Neural crest cell (in vitro differentiated cells): ENCODE data around the gene LRRC19. TPM values are rescaled to one million over a fixed set of nuclear protein-coding genes. Genes with fewer than 3 reads are reported as not detected.

Source experiments
- DNase-seq: peaks from one replicate; pipeline ENCODE4 v3.0.0; 2021; ENCODE audit warnings: low read depth, mixed read lengths, low spot score
- H3K27ac Mint-ChIP-seq: one replicate; pipeline ENCODE4 v1.8.0; 2021; ENCODE audit warnings: mild to moderate bottlenecking, mixed read lengths; ENCODE audit not compliant: unreplicated experiment
- H3K27me3 Mint-ChIP-seq: 2 replicates; pipeline ENCODE4 v1.8.0; 2021; ENCODE audit warnings: low read depth, mild to moderate bottlenecking, mixed read lengths
- H3K36me3 Mint-ChIP-seq: 2 replicates; pipeline ENCODE4 v1.8.0; 2021; ENCODE audit warnings: low read depth, mild to moderate bottlenecking, mixed read lengths
- H3K4me1 Mint-ChIP-seq: 2 replicates; pipeline ENCODE4 v1.8.0; 2021; ENCODE audit warnings: mixed read lengths
- H3K4me3 Mint-ChIP-seq: one replicate; pipeline ENCODE4 v1.8.0; 2021; ENCODE audit warnings: mild to moderate bottlenecking, mixed read lengths
- H3K9me3 Mint-ChIP-seq: 2 replicates; pipeline ENCODE4 v1.8.0; 2021; ENCODE audit warnings: mixed read lengths
- CTCF ChIP-seq: fragments of 200-600 bp; sonication (generic); conservative IDR thresholded peaks from 2 replicates; pipeline ENCODE4 v1.5.0; 2021; ENCODE audit warnings: antibody characterized with exemption, mild to moderate bottlenecking
- total RNA-seq: library from RNA; stranded (reverse); gene quantifications from 2 replicates; pipeline ENCODE4 v1.2.1, GENCODE V29; 2021

The LRRC19 gene
- total RNA-seq, 1 donor from 2014 or later = not detected

DNA sequence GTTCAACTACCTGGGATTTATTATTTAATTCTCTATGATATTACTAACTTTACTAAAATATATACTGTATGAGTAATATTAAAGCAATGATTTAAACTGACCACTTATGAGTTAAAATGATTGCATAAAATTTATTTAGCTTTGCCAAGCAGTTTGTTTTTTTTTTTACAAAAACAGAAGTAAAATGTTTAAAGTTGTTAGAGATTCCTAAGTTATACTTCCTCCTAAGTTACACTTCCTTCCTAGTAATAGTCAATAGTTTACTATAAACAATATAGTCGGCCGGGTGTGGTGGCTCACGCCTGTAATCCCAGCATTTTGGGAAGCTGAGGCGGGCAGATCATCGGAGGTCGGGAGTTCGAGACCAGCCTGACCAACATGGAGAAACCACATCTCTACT lies 23.7 kb upstream of the LRRC19 start:
- Mint-ChIP-seq H3K27ac (no peak overlapping the region), H3K9me3 (peaks cover 6% of the 10 kb centered on the region), H3K36me3 (peaks cover 22% of the 10 kb centered on the region), H3K4me1 (no peaks in the 10 kb centered on the region), H3K4me3 (no peak overlapping the region), H3K27me3 (no peaks in the 10 kb centered on the region)
- DNase-seq = no peak
- TF ChIP-seq CTCF = no peak

- Mint-ChIP-seq H3K9me3 (peaks cover 15% of the 10 kb centered on the region), H3K4me1 (no peaks in the 10 kb centered on the region), H3K27me3 (no peaks in the 10 kb centered on the region), H3K4me3 (no peak overlapping the region), H3K27ac (no peak overlapping the region), H3K36me3 (peaks cover 56% of the 10 kb centered on the region)
- DNase-seq = no peak
- TF ChIP-seq CTCF = no peak
Observed at GRCh38 chr9:27022920-27023319, 17.4 kb upstream of the LRRC19 start.

DNA sequence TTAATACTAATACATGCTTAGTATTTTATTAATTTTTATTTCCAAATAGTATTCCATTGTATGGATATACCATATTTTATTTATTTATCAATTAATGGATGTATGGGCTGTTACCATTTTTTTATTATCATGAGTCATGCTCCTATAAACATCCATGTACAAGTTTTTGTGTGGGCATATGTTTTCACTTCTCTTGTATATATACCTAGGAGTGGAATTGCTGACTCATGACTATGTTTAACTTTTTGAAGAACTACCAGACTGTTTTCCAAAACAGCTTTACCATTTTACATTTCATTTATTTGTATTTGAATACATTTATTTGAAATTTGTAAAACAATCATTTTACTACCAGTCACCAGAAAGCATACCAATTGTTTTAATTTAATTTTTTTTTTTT lies 14.1 kb upstream of the LRRC19 start:
- TF ChIP-seq CTCF = no peak
- H3K4me3 Mint-ChIP-seq = no peak overlapping the region
- DNase-seq = no peak
- H3K36me3 Mint-ChIP-seq = peaks cover 40% of the 10 kb centered on the region
- H3K27me3 Mint-ChIP-seq = no peaks in the 10 kb centered on the region
- no peaks in the 10 kb centered on the region for H3K4me1 Mint-ChIP-seq
- H3K9me3 Mint-ChIP-seq = peaks cover 10% of the 10 kb centered on the region
- no peak overlapping the region for H3K27ac Mint-ChIP-seq

DNA sequence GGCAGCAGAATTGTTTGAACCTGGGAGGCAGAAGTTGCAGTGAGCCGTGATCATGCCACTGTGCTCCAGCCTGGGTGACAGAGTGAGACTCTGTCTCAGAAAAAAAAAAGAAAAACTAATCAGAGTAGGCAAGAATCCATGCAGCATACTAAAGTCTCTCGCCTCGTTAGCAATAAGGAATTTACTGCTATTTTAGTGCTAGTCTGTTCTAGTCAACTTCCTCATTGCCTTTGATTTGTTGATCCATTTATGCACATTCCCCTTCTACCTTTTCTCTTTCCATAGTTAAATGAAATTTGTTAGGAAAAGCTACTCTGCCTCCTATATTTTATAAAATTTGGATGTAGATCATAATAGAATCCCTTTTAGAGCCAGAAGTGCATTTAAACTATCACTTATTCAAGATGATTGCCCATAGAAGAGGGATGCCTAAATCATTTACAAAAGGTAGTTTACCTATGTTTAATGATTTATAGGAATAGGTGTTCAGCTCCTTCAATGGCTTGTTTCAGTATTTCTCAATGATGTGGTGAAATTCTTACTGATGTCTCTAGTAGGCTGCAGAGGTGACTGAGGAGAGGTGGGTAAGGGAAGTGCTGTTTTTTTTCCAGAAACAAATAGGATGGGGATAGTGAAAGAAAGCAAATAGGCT lies 1.9 kb downstream of the LRRC19 start:
- Mint-ChIP-seq H3K27me3 (no peaks in the 10 kb centered on the region), H3K4me3 (no peak overlapping the region), H3K36me3 (peaks cover 9% of the 10 kb centered on the region), H3K9me3 (no peaks in the 10 kb centered on the region), H3K4me1 (no peaks in the 10 kb centered on the region), H3K27ac (no peak overlapping the region)
- no peak for DNase-seq
- TF ChIP-seq CTCF = no peak

- DNase-seq = no peak
- TF ChIP-seq CTCF = no peak
- H3K9me3 Mint-ChIP-seq = no peaks in the 10 kb centered on the region
- no peak overlapping the region for H3K27ac Mint-ChIP-seq
- H3K27me3 Mint-ChIP-seq = no peaks in the 10 kb centered on the region
- no peaks in the 10 kb centered on the region for H3K4me1 Mint-ChIP-seq
- no peak overlapping the region for H3K4me3 Mint-ChIP-seq
- H3K36me3 Mint-ChIP-seq = peaks cover under 1% of the 10 kb centered on the region
Observed at GRCh38 chr9:26995810-26996209, 9.7 kb downstream of the LRRC19 start.
